ENCODE results near the gene C20orf144. TPM values are rescaled to one million over a fixed set of nuclear protein-coding genes. Genes with fewer than 3 reads are reported as not detected.

Gene C20orf144
- total RNA-seq, 1 donor from 2014 or later = 0.61 TPM

Other genes with a start within 250 kb of the C20orf144 start
- 1.3 and 1.4 TPM in 2 replicates for gene SNTA1, start 218.6 kb upstream of the C20orf144 start, total RNA-seq
- 18.9 and 19.4 TPM in 2 replicates for gene CBFA2T2, start 172.2 kb upstream of the C20orf144 start, total RNA-seq
- 3.1 and 3.6 TPM in 2 replicates for gene ACTL10, start 4.6 kb downstream of the C20orf144 start, total RNA-seq
- 54.1 and 56.6 TPM in 2 replicates for gene NECAB3, start 12.1 kb downstream of the C20orf144 start, total RNA-seq
- 72.3 and 73.3 TPM in 2 replicates for gene E2F1, start 24.1 kb downstream of the C20orf144 start, total RNA-seq
- gene PXMP4, start 58.0 kb downstream of the C20orf144 start, total RNA-seq = 12.4 and 14.3 TPM in 2 replicates
- gene ZNF341, start 69.7 kb downstream of the C20orf144 start, total RNA-seq = 7.0 and 7.4 TPM in 2 replicates
- gene CHMP4B, start 149.0 kb downstream of the C20orf144 start, total RNA-seq = 78.0 and 84.5 TPM in 2 replicates